SIG-M5 treated with dmso at 0.1 percent for 504 hours (cell line): Measurements from ENCODE around the gene TMEM143.

Experiments
- DNase-seq: peaks from one replicate; lab custom pipeline; 2025; ENCODE audit not compliant: unreplicated experiment; lab: John Stamatoyannopoulos, UW

Gene TMEM143

DNA sequence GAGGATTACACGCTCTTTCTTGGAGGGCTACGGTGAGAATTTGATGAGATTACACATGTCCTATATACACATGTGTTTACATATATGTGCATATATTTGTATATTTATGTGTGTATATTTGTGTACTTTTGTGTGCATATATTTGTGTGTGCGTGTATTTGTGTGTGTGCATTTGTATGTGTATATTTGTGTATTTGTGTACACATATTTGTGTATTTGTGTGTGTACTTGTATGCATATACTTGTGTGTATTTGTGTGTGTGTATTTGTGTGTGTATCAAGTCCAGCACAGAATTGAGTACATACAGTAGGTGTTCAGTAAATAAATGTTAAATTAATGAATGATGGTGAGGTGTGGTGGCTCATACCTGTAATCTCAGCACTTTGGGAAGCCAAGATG is 1.8 kb downstream of the TMEM143 start:
- DNase-seq = no peak

DNA sequence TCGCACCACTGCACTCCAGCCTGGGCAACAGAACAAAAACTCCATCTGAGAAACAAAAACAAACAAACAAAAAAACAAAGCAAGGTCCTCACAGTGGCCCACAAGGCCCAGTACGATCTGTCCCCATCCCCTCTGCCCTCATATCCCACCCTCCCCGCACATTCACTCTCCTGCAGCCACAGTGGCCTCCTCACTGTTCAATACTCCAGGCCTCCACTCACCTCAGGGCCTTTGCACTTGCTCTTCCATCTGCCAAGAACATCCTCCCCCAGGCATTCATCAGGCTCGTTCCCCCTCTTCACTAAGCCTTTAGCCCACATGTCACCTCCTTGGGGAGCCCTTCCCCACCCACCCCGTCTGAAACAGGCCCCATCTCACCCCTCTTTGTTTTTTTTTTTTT is 4.6 kb downstream of the TMEM143 start:
- DNase-seq = no peak

DNA sequence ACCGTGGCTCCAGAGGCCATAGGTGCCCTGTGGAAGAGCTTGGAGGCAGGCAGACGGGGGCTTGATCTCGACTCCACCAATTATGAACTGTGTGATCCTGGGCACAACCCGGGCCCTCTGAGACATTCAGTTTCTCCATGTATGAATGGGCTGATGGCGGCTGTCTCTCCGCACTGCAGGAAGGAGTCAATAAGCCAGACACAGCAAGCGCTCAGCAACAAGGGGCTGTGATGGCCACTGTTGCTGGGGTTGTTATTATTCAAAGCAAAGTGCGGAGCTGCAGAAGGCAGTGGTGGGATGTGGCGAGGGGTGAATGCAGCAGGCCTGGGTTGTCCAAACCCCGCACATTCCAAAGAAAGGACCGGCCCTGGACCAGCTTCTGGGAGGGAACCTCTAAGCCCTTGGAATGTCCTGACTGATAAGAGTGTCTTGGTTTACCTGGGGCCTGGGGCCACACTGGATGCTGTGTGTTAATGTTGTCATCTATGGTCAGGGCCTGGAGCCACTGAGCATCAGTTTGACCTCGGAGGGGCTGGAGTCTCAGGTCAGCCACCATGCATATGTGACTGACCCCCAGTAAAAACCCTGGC is 8.3 kb downstream of the TMEM143 start:
- DNase-seq = no peak

DNA sequence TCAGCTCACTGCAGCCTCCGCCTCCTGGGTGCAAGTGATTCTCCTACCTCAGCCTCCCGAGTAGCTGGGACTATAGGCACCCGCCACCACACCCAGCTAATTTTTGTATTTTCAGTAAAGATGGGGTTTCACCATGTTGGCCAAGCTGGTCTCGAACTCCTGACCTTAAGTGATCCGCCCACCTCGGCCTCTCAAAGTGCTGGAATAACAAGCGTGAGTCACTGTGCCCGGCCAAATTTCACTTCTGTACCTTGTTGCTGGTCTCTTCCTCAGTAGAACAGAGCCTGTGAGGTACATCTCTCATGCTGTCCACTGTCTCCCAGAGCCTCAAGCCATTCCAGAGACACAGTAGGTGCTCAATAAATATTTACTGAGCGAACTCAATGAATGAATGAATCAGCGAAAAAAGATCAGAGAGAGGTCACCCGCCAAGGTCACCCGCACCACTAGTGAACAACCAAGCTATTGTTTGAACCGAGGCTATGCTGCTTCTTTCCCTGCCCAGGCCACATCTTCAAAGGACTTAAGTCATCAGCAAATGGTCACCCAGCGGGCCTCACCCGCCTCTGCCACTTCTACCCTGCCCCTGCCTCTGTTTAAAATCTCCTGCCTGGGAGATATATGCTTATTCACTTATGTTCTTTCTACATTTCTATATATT is 9.3 kb downstream of the TMEM143 start:
- DNase-seq = no peak

DNA sequence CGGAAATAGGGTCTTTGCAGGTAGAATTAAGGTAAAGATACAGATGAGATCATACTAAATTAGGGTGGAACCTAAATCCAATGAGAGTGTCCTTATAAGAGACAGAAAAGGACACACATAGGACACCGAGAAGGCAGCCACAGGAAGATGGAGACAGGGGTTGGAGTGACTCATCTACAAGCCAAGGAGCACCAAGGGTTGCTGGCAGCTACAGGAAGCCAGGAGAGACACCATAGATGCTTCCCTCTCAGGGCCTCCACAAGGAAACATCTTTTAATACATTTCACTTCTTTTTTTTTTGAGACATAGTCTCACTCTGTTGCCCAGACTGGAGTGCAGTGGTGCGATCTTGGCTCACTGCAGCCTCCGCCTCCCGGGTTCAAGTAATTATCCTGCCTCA is 10.1 kb downstream of the TMEM143 start:
- DNase-seq = no peak

DNA sequence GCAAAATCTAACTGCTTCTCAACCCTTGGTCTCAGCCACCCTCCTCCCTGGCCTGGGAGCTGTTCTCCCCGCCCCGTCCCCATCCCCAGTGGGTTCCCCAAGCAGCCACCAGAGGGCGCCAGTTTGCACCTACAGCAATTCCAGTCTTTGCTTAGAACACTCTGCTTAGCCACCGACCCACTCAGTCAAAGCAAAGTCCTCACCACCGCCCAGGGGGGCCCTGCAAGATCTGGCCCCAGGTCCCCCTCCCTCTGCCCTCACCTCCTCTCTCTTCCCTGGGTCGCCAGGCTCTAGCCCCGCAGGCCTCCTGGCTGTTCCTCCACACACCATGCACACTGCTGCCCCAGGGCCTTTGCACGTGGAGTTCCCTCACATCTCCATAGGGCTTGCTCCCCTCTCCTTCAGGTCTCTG is 12.4 kb downstream of the TMEM143 start:
- DNase-seq = peak; percentile 43

DNA sequence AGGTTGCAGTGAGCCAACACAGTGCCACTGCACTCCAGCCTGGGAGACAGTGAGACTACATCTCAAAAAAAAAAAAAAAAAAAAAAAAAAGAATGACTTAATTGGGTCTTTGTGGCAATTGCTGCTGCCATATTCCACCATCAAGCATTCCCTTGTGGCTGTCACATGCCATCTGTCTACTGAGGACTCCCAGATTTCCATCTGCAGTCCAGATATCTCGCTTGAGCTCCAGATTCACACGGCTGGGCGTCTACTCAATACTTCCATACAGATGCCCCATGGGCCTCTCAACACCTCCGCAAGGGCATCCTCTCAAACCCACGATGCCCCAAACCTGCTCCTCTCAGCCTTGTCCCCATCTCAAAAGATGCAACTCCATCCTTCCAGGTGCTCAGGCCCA is 12.9 kb downstream of the TMEM143 start:
- no peak for DNase-seq

DNA sequence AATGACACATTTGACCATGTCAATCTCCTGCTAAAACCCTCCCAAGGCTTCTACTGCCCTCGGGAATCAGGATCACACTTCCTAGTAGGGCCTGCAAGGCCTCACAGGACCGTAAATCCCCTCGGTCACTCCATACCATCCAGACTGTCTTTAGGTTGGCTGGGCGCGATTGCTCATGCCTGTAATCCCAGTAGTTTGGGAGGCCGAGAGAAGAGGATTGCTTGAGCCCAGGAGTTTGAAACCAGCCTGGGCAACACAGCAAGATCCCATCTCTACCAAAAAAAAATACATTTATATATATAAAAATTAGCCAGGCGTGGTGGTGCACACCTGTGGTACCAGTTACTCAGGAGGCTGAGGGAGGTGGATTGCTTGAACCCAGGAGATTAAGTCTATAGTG is 15.0 kb downstream of the TMEM143 start:
- DNase-seq = no peak

DNA sequence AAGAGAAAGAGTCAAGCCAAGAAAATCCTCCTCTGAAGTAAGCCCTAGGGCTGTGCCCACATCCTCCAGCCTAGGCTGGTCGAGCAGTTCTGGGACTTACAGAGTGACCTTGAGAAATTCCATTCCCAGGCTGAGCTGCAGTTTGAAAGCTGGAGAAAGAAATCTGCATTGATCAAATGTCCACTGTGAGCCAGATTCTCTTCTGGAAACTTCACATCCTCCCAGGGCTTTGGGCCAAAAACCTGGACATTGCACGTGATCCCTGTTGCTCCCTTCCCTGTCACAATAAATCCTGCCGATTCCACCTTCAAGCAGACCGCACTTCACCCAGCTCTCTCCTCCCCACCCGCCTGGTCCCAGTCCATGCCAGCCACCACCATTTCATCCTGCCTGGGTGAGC is 15.7 kb downstream of the TMEM143 start:
- DNase-seq = no peak

DNA sequence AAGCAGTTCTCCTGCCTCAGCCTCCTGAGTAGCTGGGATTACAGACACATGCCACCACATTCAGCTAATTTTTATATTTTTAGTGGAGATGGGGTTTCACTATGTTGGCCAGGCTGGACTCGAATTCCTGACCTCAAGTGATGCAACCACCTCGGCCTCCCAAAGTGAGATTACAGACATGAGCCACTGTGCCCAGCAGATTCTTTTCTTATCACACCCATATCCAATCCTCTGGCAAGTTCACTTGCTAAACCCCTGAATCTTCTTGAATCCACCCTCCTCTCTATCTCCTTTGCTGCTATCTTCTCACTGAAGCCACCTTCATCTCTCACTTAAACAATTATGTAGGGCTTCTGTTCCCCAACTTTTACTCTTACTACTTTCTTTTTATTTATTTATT is 17.5 kb downstream of the TMEM143 start:
- DNase-seq = no peak

DNA sequence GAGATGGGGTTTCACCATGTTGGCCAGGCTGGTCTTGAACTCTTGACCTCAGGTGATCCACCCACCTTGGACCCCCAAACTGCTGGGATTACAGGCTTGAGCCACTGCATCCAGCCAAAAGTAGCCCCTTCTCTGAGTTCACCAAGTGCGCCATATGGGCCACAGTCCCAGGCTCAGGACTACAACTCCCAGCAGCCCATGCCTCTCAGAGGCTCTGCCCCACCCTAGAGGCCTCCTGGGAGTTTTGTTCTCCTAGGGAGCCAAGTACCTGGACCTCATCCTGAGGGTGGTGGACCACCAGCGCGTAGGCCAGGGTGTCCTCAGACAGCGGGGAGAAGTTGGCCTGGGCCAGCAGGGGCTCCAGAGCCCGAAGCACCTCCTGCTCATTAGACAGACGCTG is 18.8 kb downstream of the TMEM143 start:
- DNase-seq = no peak

DNA sequence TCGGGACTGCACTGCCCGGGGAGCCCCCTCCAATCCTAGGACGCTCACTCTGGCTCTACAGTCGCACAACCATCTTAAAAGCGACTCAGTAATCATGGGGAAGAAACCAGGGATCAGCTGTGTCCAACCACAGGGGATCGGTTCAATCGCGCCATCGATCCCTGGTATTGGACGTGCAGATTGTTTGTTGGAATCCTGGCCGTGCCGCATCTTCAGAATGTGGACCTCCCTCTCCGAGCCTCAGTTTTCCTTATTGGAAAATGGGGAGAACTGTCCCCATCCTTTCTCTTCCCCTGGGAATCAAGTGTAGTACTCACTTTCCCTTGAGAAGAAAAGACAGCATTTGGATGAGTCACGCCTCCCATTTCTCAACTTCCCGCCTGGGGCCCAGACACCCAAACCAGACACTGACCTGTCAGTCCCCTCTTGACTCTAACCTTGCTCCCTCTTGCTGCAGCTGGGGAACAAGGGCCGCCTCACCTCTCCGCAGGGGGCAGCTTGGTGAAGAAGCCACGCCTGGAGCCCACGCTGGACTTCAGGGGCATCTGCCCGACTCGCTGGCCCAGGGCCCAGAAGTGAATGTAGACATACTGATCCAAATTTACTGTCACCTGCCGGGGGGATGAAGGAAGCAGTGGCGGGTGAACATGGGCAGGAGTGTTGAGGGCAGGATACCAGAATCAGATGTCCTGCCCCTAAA is 20.7 kb downstream of the TMEM143 start:
- no peak for DNase-seq

DNA sequence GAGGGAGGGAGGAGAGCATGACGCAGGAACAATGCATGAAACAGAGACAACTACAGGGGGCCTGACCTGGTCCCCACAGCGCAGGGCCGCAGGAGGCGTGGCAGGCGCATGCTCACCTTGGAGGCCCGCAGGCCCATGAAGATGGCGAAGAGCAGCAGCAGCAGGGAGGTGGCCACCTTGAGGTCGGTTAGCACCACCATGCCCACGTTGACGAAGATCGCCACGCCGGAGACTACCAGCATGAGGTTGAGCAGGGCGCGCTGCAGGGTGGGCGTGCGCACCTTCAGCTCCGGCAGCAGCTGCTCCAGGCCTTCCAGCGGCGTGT is 21.4 kb downstream of the TMEM143 start:
- DNase-seq = no peak

DNA sequence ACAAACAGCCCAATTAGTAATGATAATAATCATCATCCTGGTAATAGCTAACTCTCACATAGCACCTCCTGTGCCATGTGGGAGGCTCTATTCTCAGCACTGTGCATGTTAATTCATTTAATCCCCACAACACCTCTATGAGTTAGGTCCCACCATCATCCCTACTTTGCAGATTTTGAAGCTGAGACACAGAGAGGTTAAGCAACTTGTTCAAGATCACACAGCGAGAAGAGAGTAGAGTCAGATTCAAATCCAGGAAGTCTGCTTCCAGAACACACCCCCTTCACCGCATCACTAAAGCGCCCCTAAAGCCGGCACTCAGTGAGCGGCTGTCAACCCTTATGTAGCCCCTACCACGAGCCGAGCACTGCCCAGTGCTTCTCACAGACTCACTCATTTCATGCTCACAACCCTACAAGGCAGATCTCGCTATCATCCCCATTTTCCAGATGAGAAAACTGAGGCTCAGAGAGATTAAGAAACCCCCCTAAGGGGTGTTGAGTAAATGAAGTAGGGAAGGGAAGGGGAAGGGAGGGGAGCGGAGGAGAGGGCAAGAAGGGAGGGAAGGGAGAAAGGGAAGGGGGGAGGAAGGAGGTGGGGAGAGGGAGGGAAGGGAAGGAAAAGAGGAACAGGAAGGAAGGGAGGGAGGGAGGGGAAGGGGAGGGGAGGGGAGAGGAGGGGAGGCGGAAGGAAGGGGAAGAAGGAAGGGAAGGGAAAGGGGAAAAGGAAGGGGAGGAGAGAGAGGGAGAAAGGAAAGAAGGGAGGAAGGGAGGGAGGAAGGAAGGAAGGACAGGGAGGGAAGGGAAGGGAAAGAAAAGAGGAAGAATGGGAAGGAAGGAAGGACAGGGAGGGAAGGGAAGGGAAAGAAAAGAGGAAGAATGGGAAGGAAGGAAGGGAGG is 22.0 kb downstream of the TMEM143 start:
- no peak for DNase-seq

DNA sequence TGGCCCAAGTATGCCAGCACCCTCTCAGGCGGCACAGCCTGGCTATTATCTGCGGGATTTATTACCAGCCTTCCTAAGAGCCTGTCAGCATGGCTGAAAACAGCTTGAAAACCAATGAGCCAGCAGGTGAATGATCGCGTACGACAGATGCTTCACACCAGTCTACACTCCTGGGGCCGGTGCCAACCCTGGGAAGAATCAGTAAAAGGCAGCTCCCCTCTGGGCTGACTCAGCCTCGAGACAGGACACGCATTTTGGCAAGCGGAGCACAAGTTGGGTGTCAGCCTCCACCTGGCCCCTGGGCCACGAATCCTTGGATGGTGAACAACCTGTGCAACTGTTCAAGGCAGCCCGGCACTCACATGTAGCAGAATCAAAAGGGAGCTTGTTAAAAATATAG is 22.7 kb downstream of the TMEM143 start:
- DNase-seq = no peak

DNA sequence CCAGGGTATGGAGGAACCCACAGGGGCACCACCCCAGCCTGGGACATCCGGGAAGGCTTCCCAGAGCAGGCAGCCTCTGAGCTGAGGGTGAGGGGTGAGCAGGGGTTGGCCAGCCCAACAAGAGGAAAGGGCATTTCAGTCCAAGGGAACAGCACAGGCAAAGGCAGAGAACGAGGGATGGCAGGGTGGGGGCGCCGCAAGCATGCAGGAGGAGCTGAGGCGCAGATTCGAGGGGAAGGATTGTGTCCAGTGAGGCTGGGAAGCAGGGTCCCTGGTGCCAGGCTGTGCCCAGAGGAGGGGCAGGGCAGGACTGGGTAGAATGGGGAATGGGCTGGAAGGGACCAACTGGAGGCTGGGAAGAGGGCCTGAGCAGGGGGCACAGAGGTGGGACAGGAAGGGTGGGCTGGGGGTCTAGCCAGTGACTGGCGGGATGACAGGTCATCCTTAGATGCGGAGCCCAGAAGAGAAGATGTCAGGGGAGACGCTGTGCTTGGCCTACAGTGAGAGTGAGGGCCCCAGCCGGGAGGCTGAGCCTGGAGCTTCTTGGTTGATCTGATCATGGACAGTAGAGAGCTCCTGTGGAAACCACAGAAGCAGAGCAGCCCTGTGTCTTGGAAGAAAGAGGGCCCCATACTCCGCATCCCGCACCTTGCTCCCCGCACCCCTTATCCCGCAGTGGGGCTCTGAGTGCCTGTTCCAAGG is 24.8 kb downstream of the TMEM143 start:
- no peak for DNase-seq

DNA sequence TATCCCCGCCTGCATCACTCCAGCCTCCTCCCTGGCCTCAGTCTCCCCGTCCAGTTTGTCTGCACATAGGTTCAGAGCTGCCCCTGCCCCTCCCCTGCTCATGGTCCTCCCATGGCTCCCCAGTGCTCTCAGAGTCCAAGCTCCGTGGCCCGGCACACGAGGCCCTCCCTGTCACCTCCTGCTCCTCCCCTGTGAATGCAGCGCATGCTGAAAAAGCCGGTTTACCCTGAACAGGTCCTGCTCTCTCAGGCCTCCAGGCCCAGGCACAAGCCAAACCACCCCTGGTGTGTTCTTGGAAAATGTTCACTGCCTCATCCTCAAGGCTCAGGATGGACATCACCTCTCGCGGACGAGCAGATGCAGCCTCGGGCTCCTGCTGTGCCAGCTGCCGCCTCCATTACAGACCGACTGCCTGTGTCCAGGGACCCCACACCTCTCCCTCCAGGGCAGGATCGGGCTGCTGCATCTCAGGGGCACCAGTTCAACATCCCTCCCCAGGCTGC is 25.4 kb downstream of the TMEM143 start:
- no peak for DNase-seq

DNA sequence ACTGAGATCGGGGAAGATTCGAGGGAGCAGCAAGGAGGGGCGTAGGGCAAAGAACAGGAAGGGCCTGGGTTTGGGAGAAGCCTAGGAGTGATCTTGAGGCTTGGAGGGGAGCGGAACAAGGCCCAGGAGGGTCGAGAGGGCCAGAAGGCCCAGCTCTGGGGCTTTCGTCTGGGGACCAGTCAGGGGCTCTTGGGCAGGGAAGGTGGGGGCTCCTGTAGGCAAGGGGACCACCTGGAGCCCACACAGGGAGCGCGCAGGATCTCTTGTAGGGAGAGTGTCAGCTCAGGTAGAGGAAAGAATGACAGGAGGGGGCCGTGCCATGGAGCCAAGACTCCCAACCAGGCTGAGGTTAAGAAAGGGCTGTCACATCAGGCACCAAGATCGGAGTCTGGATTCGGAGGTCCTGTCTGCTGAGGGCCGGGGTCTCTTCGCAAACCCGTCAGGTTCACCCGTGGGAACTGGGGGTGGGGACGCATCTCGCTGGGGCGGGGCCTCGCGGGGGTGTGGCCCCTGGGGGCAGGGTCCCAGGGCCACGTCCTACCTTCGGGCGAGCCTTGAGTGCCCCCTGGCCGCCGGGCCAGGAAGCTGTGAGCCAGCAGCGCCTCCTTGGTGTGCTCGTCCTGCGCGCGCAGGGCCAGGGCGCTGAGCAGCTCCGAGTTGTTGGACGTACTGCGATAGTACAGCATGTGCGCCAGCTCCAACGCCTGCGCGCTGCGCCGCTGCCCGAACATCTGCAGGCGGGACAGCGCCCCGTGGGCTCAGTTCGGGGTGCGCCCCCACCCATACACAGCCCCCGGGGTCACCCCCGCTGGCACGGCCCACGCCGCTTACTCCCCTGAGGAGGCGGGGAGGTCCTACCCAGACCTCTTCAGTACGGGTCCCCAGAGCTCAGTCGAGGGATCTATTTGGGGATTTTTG is 30.0 kb downstream of the TMEM143 start:
- DNase-seq = peak; percentile 84

DNA sequence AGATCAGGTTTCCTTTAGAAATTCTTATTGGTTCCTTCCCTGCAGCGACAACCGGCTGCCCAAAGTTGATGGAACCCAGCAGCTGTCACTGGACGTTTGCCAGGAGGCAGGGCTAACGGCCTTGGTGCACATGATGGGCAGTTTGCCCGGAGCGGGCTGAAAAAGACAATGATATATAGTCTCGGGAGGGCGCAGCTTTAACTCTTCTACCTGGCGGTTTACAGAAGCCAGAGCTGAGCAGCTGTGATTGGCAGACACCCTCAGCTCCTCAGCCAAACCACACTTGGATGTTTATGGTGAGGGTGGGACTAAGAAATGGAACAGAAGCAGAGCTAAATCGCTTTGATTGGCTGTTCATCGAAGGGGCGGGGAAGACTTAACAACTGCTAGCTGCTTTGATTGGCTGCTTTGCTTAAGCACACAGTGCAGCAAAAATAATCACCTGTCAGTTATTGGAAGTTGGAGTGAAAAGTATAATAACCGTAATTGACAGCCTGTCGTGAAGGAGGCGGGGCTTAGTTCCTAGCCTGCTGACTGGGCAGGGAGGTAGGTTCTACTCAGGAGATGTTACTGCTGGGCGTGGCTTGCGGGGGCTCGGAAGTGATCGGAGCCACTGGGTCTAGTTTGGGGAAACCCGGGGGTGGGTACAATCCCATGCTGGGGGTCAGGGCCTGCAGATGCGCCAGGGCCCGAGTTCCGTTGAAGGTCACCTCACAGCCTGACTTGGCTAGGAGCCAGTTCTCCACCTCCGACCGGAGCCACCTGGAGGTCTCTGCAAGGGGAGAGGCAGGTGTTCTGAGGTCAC is 30.9 kb downstream of the TMEM143 start:
- peak; percentile 99 for DNase-seq
